H1 (cell line): ENCODE results near the gene PIK3C2G. TPM values are rescaled to one million over a fixed set of nuclear protein-coding genes. Genes with fewer than 3 reads are reported as not detected.

Experiments
- CTCF ChIA-PET: fragments of 300-600 bp; sonication (Branson Sonifier 250); formaldehyde crosslinking; loops from one replicate; lab custom pipeline; 2021; ENCODE audit not compliant: partially characterized antibody; lab: Charles Lee
- POLR2A ChIA-PET: fragments of 300-600 bp; sonication (Branson Sonifier 250); formaldehyde crosslinking; loops from one replicate; lab custom pipeline; 2021; ENCODE audit warnings: inconsistent platforms; ENCODE audit not compliant: partially characterized antibody; lab: Charles Lee
- DNase-seq, 2 experiments: peaks; one replicate each; pipeline versions ENCODE4 v3.0.0 to v3.0.0-alpha.2; 2010 to 2022; ENCODE audit warnings: low spot score in 2 of 2, low read depth in 1 of 2, mixed read lengths in 1 of 2
- FAIRE-seq: peaks from 2 replicates; lab custom pipeline; 2011; peaks lifted over from hg19 to GRCh38; lab: Jason Lieb, UNC
- H2AFZ ChIP-seq: 2 replicates; pipeline ENCODE4 v1.8.1; 2012; ENCODE audit warnings: low read length, inconsistent platforms
- H2AK5ac ChIP-seq: 2 replicates; pipeline ENCODE4 v1.6.1; 2013; ENCODE audit warnings: low read depth, low read length
- H2BK120ac ChIP-seq: replicated peaks from 2 replicates; pipeline ENCODE3; 2013; ENCODE audit warnings: low read depth, low read length, inconsistent platforms
- H2BK12ac ChIP-seq: 2 replicates; pipeline ENCODE4 v1.6.1; 2013; ENCODE audit warnings: low read depth, low read length
- H2BK15ac ChIP-seq: 2 replicates; pipeline ENCODE4 v1.6.1; 2013; ENCODE audit warnings: low read length
- H2BK20ac ChIP-seq: 2 replicates; pipeline ENCODE4 v1.6.1; 2013; ENCODE audit warnings: low read length
- H2BK5ac ChIP-seq: 2 replicates; pipeline ENCODE4 v1.6.1; 2013; ENCODE audit warnings: low read depth, low read length
- H3K14ac ChIP-seq: 2 replicates; pipeline ENCODE4 v1.6.1; 2013; ENCODE audit warnings: inconsistent platforms; ENCODE audit not compliant: insufficient read length
- H3K18ac ChIP-seq: 2 replicates; pipeline ENCODE4 v1.6.1; 2013; ENCODE audit warnings: low read length; ENCODE audit errors: extremely low read depth
- H3K23ac ChIP-seq: 2 replicates; pipeline ENCODE4 v1.6.1; 2013; ENCODE audit warnings: inconsistent platforms; ENCODE audit not compliant: insufficient read length
- H3K23me2 ChIP-seq: 2 replicates; pipeline ENCODE4 v1.6.1; 2013; ENCODE audit warnings: low read depth, low read length
- H3K27ac ChIP-seq: 2 replicates; pipeline ENCODE4 v1.6.1; 2011; ENCODE audit warnings: low read depth, low read length, inconsistent platforms
- H3K27me3 ChIP-seq, 4 experiments: replicated peaks in 1 of 4; 1 replicate in 1 of 4; 2 replicates in 3 of 4; pipeline versions ENCODE4 v1.6.1 to v1.8.1; 2011 to 2013; ENCODE audit warnings: low read length in 3 of 4, mild to moderate bottlenecking in 3 of 4, inconsistent platforms in 2 of 4, mixed read lengths in 2 of 4, moderate library complexity in 1 of 4; ENCODE audit not compliant: control insufficient read depth in 3 of 4, insufficient read depth in 3 of 4; ENCODE audit errors: extremely low read depth in 1 of 4
- H3K36me3 ChIP-seq, 4 experiments: 2 replicates each; pipeline versions ENCODE4 v1.6.1 to v1.8.1; 2011 to 2013; ENCODE audit warnings: mild to moderate bottlenecking in 4 of 4, low read length in 3 of 4, moderate library complexity in 2 of 4, control low read depth in 1 of 4, inconsistent platforms in 1 of 4; ENCODE audit not compliant: insufficient read depth in 4 of 4, control insufficient read depth in 2 of 4
- H3K4ac ChIP-seq: replicated peaks from 2 replicates; pipeline ENCODE3; 2013; ENCODE audit warnings: low read length, low read depth, mixed read lengths, inconsistent platforms; ENCODE audit not compliant: insufficient read length
- H3K4me1 ChIP-seq, 4 experiments: replicated peaks in 1 of 4; 1 replicate in 1 of 4; 2 replicates in 3 of 4; pipeline versions ENCODE4 v1.6.1 to v1.8.1; 2011 to 2013; ENCODE audit warnings: low read length in 3 of 4, inconsistent platforms in 2 of 4, mixed read lengths in 1 of 4; ENCODE audit not compliant: insufficient read depth in 4 of 4, control insufficient read depth in 3 of 4
- H3K4me2 ChIP-seq, 2 experiments: 2 replicates each; pipeline versions ENCODE4 v1.6.1 to v1.8.1; 2011 to 2013; ENCODE audit warnings: low read depth in 2 of 2, low read length in 2 of 2, control low read depth in 1 of 2, inconsistent platforms in 1 of 2, mild to moderate bottlenecking in 1 of 2; ENCODE audit not compliant: insufficient read depth in 1 of 2
- H3K4me3 ChIP-seq, 4 experiments: fragments of 200-600, 300-600 bp in 1 of 4; sonication (generic), shearing (Covaris generic), sonication (Bioruptor Twin) in 1 of 4; 2 replicates each; pipeline versions ENCODE4 v1.5.1 to v1.8.1; 2011 to 2016; ENCODE audit warnings: low read length in 4 of 4, low read depth in 3 of 4, control low read depth in 2 of 4, inconsistent platforms in 2 of 4, mild to moderate bottlenecking in 2 of 4, mixed read lengths in 1 of 4, moderate library complexity in 1 of 4; ENCODE audit not compliant: insufficient read depth in 2 of 4; ENCODE audit errors: extremely low read depth in 1 of 4
- H3K56ac ChIP-seq: replicated peaks from 2 replicates; pipeline ENCODE3; 2013; ENCODE audit warnings: low read depth, mild to moderate bottlenecking, mixed read lengths, low read length, inconsistent platforms; ENCODE audit not compliant: insufficient read length
- H3K79me1 ChIP-seq: 2 replicates; pipeline ENCODE4 v1.6.1; 2013; ENCODE audit warnings: low read depth, low read length, control low read depth
- H3K79me2 ChIP-seq, 2 experiments: 2 replicates each; pipeline versions ENCODE4 v1.6.1 to v1.8.1; 2012 to 2013; ENCODE audit warnings: low read length in 2 of 2, mild to moderate bottlenecking in 2 of 2, inconsistent platforms in 1 of 2; ENCODE audit not compliant: insufficient read depth in 2 of 2, control insufficient read depth in 1 of 2
- H3K9ac ChIP-seq, 4 experiments: replicated peaks in 1 of 4; 1 replicate in 1 of 4; 2 replicates in 3 of 4; pipeline versions ENCODE4 v1.6.1 to v1.8.1; 2011 to 2013; ENCODE audit warnings: low read depth in 3 of 4, low read length in 3 of 4, control low read depth in 2 of 4, mild to moderate bottlenecking in 2 of 4, moderate library complexity in 2 of 4, inconsistent platforms in 1 of 4; ENCODE audit errors: extremely low read depth in 1 of 4
- H3K9me3 ChIP-seq, 2 experiments: 2 replicates each; pipeline versions ENCODE4 v1.6.1 to v1.8.1; 2012 to 2013; ENCODE audit warnings: mild to moderate bottlenecking in 2 of 2, moderate library complexity in 2 of 2, control low read depth in 1 of 2, inconsistent platforms in 1 of 2, low read depth in 1 of 2, low read length in 1 of 2, mixed read lengths in 1 of 2; ENCODE audit not compliant: insufficient read depth in 2 of 2
- H4K20me1 ChIP-seq, 2 experiments: replicated peaks in 1 of 2; 2 replicates each; pipeline versions ENCODE3 to v1.8.1; 2011 to 2013; ENCODE audit warnings: inconsistent platforms in 2 of 2, low read length in 2 of 2, mild to moderate bottlenecking in 1 of 2; ENCODE audit not compliant: insufficient read depth in 2 of 2, control insufficient read depth in 1 of 2
- H4K5ac ChIP-seq: 2 replicates; pipeline ENCODE4 v1.6.1; 2013; ENCODE audit warnings: low read length, low read depth, mixed read lengths, inconsistent platforms; ENCODE audit not compliant: insufficient read length
- H4K8ac ChIP-seq: 2 replicates; pipeline ENCODE4 v1.8.0; 2013; ENCODE audit warnings: mild to moderate bottlenecking, moderate library complexity, low read length, inconsistent platforms; ENCODE audit not compliant: insufficient read depth; ENCODE audit errors: extremely low read depth
- H4K91ac ChIP-seq: replicated peaks from 2 replicates; pipeline ENCODE3; 2013; ENCODE audit warnings: low read length, mixed read lengths, inconsistent platforms; ENCODE audit not compliant: insufficient read length
- CBX8 ChIP-seq: fragments of 300-800, 300-1000 bp; sonication (generic); IDR thresholded peaks from 2 replicates; pipeline ENCODE4 v1.7.1; 2016; ENCODE audit warnings: low read depth, low read length, borderline replicate concordance
- CEBPB ChIP-seq: IDR thresholded peaks from 2 replicates; pipeline ENCODE4 v1.6.1; 2012; ENCODE audit warnings: low read depth, low read length
- CTCF ChIP-seq, 3 experiments: IDR thresholded peaks; 1 replicate in 2 of 3; 2 replicates in 1 of 3; pipeline versions ENCODE4 v1.5.1 to v1.6.1; 2011; ENCODE audit warnings: low read length in 3 of 3, mild to moderate bottlenecking in 3 of 3, inconsistent platforms in 2 of 3, low read depth in 1 of 3, moderate library complexity in 1 of 3; ENCODE audit not compliant: insufficient read depth in 1 of 3; ENCODE audit errors: control extremely low read depth in 1 of 3
- EGR1 ChIP-seq: IDR thresholded peaks from 2 replicates; pipeline ENCODE4 v1.6.1; 2011; ENCODE audit warnings: low read depth, low read length, borderline replicate concordance
- EP300 ChIP-seq, 2 experiments: IDR thresholded peaks; 1 replicate in 1 of 2; 2 replicates in 1 of 2; pipeline ENCODE4 v1.6.1; 2011 to 2012; ENCODE audit warnings: low read depth in 2 of 2, low read length in 2 of 2, mild to moderate bottlenecking in 2 of 2, borderline replicate concordance in 1 of 2, inconsistent platforms in 1 of 2, moderate library complexity in 1 of 2
- KDM4A ChIP-seq: IDR thresholded peaks from one replicate; pipeline ENCODE4 v1.7.1; 2012; ENCODE audit warnings: low read depth, mild to moderate bottlenecking, moderate library complexity, low read length, inconsistent platforms; ENCODE audit not compliant: severe bottlenecking
- MAFK ChIP-seq: IDR thresholded peaks from 2 replicates; pipeline ENCODE4 v1.6.1; 2012; ENCODE audit warnings: low read depth, mild to moderate bottlenecking, improper control_type of control experiment, low read length
- POLR2AphosphoS5 ChIP-seq: IDR thresholded peaks from 2 replicates; pipeline ENCODE4 v1.6.1; 2011; ENCODE audit warnings: low read depth, low read length
- RAD21 ChIP-seq, 2 experiments: IDR thresholded peaks in 1 of 2; conservative IDR thresholded peaks in 1 of 2; 2 replicates each; pipeline ENCODE4 v1.6.1; 2011; ENCODE audit warnings: low read depth in 2 of 2, low read length in 2 of 2, improper control_type of control experiment in 1 of 2, inconsistent platforms in 1 of 2, mild to moderate bottlenecking in 1 of 2, moderate library complexity in 1 of 2
- RBBP5 ChIP-seq: IDR thresholded peaks from 2 replicates; pipeline ENCODE4 v1.7.1; 2012; ENCODE audit warnings: low read depth, mild to moderate bottlenecking, inconsistent platforms, low read length, moderate library complexity, borderline replicate concordance
- WGBS, 2 experiments: shearing (Covaris generic) in 1 of 2; methylation state at CpG; one replicate each; pipeline versions ENCODE4 v1.1.6 to v1.1.7; 2013 to 2015; ENCODE audit warnings: low lambda C conversion rate in 2 of 2, mixed read lengths in 2 of 2, inconsistent platforms in 1 of 2, low coverage in 1 of 2, missing lambda C conversion rate in 1 of 2; ENCODE audit not compliant: insufficient replicate concordance in 2 of 2, insufficient coverage in 1 of 2, insufficient read length in 1 of 2; ENCODE audit errors: extremely low coverage in 1 of 2, missing lambda C conversion rate in 1 of 2; 5-methylcytosine and 5-hydroxymethylcytosine counted together
- polyA plus RNA-seq, 7 experiments: library from polyadenylated mRNA; depleted of rRNA in 3 of 7; stranded (reverse) in 5 of 7; unstranded in 2 of 7; fragments of >200 nt in 5 of 7; fragments of 200-250 nt in 2 of 7; gene quantifications; 1 replicate in 5 of 7; 2 replicates in 1 of 7; 4 replicates in 1 of 7; pipeline versions ENCODE4 v1.2.1 to v1.2.3, GENCODE V29; 2011 to 2013; ENCODE audit warnings: missing spikeins in 2 of 7, mixed read lengths in 2 of 7
- total RNA-seq: library from RNA; stranded (reverse); fragmentation: NEBNext Ultra II Directional; extraction: Animal tissue kit (Norgen Biotek cat#: 25700); gene quantifications from 2 replicates; pipeline ENCODE4 v1.2.1, GENCODE V29; 2021

The PIK3C2G gene
- total and polyA plus RNA-seq, 2 of the 8 experiments (the other 6 are each of a cell fraction or from before 2014, with no cell fraction given): not detected

GRCh38 chr12:18612971-18613370 lies 351.7 kb downstream of the PIK3C2G start:
- CTCF ChIA-PET: no interaction called here
- no peak for TF ChIP-seq POLR2AphosphoS5
- TF ChIP-seq EGR1: no peak
- TF ChIP-seq CBX8: no peak
- TF ChIP-seq EP300 (IDR thresholded peaks at IDR 0.05; ENCODE audit: borderline replicate concordance in 1 of 2, low read depth in 2 of 2, low read length in 2 of 2): no peak
- no peak for TF ChIP-seq RAD21 (IDR thresholded peaks at IDR 0.05 in 1 of 2, conservative IDR thresholded peaks at IDR 0.05 in 1 of 2; ENCODE audit: low read depth in 2 of 2, low read length in 2 of 2)
- TF ChIP-seq CTCF (IDR thresholded peaks at IDR 0.05; ENCODE audit: control extremely low read depth in 1 of 3, insufficient read depth in 1 of 3, low read depth in 1 of 3, low read length in 3 of 3): no peak
- no peak for TF ChIP-seq KDM4A
- TF ChIP-seq CEBPB: no peak
- no peak for TF ChIP-seq RBBP5
- TF ChIP-seq MAFK: no peak
- WGBS, 2 experiments: 85% methylated on average over 2 of the region's 2 CpGs; no CpG with 5 or more reads in 1 of the 2 experiments

More at GRCh38 chr12:18612971-18613370, 351.7 kb downstream of the PIK3C2G start:
- Histone ChIP-seq H3K9me3 (no peaks in the 10 kb centered on the region), H3K4me3 (no peak overlapping the region), H2BK20ac (no peak overlapping the region), H4K20me1 (no peaks in the 10 kb centered on the region), H3K23ac (no peak overlapping the region), H3K18ac (no peak overlapping the region), H4K5ac (no peak overlapping the region), H2BK15ac (no peak overlapping the region), H3K27me3 (no peaks in the 10 kb centered on the region), H3K36me3 (no peaks in the 10 kb centered on the region), H2BK120ac (no peak overlapping the region), H2AFZ (no peak overlapping the region), H4K8ac (no peak overlapping the region), H3K4me1 (no peaks in the 10 kb centered on the region), H3K27ac (no peak overlapping the region), H2BK12ac (no peak overlapping the region), H2AK5ac (no peak overlapping the region), H3K4ac (no peak overlapping the region), H3K23me2 (no peaks in the 10 kb centered on the region), H3K9ac (no peak overlapping the region), H2BK5ac (no peak overlapping the region), H3K79me2 (no peaks in the 10 kb centered on the region), H3K4me2 (no peak overlapping the region), H4K91ac (no peak overlapping the region), H3K79me1 (no peaks in the 10 kb centered on the region), H3K14ac (no peak overlapping the region), H3K56ac (no peak overlapping the region)
- POLR2A ChIA-PET: no interaction called here
- FAIRE-seq (no peak), DNase-seq (no peak)
